ENCODE data around the gene USP36.
A peak's percentile ranks its signal among the peaks of the same experiment; 100 is the strongest.
"Not testable (repeated sequence)": the region's sequence is repeated elsewhere in the genome, so short reads cannot be mapped to it uniquely, and the experiment has no call there.

The USP36 gene

GRCh38 chr17:78878261-78878660, 37.6 kb upstream of the USP36 start:
- no peak for DNase-seq (ENCODE audit: low read depth)
- no peak overlapping the region for H3K4me3 ChIP-seq (ENCODE audit: low read length)
- TF ChIP-seq CTCF (IDR thresholded peaks at IDR 0.05; ENCODE audit: insufficient read depth, low read depth, low read length, missing control alignments) = no peak

DNA sequence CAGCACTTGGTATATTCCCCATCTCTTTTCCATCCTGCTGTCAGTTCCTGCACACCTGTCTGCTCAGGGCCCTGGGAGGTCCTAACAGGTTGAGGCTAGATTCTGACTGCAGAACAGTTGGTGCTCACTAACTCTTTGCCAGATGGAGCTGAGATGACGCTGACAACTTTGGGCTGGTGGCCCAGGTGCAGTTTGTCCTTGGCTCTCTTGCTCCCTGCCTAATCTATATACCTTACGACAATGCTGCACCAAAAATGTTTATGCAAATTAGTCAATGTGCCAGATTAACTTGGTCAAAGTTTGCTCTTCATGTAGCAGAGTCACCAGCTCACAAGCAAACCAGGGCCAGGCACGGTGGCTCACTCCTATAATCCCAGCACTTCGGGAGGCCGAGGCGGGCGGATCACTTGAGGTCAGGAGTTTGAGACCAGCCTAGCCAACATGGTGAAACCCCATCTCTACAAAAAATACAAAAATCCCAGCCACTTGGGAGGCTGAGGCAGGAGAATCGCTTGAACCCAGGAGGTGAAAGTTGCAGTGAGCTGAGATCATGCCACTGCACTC, 36.4 kb upstream of the USP36 start:
- H3K4me3 ChIP-seq (ENCODE audit: low read length); DNase-seq (ENCODE audit: low read depth): not testable (repeated sequence)

DNA sequence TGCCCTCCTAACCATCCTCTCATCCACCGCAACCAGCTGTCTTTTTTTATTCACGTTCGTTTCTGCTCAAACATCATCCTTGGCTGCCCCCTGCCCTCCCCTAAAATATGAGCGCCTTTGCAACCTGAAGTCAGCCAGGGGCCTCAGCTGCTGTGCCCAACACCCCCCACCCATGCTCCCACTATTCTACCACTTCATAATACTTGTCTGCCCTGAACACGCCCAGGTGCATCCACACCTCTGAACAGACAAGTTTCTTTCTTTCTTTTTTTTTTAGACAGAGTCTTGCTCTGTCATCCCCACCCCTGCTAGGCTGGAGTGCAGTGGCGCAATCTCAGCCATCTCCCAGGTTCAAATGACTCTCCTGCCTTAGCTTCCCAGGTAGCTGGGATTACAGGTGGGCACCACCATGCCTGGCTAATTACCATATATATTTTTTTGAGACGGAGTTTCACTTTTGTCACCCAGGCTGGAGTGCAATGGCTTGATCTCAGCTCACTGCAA, 35.5 kb upstream of the USP36 start:
- TF ChIP-seq CTCF (IDR thresholded peaks at IDR 0.05; ENCODE audit: insufficient read depth, low read depth, low read length, missing control alignments) = no peak
- peak; percentile 56 for DNase-seq (ENCODE audit: low read depth)
- H3K4me3 ChIP-seq (ENCODE audit: low read length) = no peak overlapping the region

DNA sequence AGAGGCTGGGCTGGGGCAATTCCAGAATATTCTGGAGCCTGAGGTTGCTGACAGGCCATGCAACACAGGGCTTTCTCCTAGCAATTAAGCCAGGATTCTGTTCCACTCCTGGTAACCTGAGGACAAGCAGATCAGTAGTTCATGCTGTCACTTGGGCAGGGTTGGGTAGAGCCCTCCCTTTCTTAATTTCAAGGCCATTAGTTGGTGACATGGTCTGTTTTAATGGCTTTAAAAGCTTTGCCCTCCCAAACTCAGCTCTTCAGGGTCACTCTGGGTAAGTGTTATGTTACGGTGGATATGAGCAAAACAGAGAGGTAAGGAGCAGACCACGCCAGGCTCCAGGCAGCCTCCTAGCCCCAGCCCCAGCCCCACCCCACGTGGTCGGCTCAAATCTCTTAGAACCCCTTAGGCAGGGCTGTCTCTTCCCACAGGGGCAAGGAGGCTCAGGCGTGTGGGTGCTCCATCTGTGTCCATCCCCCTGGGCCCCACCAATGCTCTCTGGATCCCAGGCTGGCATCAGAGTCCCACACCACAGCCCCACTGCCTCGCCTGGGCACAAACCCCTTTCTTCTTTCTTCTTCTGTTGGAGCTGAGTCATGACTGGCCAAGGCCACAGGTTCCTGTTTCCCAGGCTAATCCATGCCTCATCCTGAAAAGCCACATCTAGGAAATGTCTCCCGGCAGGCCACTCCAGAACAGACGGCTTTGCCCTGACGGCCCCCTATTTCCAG, 34.9 kb upstream of the USP36 start:
- TF ChIP-seq CTCF (IDR thresholded peaks at IDR 0.05; ENCODE audit: insufficient read depth, low read depth, low read length, missing control alignments) = no peak
- DNase-seq (ENCODE audit: low read depth) = peak; percentile 45
- H3K4me3 ChIP-seq (ENCODE audit: low read length) = no peak overlapping the region

DNA sequence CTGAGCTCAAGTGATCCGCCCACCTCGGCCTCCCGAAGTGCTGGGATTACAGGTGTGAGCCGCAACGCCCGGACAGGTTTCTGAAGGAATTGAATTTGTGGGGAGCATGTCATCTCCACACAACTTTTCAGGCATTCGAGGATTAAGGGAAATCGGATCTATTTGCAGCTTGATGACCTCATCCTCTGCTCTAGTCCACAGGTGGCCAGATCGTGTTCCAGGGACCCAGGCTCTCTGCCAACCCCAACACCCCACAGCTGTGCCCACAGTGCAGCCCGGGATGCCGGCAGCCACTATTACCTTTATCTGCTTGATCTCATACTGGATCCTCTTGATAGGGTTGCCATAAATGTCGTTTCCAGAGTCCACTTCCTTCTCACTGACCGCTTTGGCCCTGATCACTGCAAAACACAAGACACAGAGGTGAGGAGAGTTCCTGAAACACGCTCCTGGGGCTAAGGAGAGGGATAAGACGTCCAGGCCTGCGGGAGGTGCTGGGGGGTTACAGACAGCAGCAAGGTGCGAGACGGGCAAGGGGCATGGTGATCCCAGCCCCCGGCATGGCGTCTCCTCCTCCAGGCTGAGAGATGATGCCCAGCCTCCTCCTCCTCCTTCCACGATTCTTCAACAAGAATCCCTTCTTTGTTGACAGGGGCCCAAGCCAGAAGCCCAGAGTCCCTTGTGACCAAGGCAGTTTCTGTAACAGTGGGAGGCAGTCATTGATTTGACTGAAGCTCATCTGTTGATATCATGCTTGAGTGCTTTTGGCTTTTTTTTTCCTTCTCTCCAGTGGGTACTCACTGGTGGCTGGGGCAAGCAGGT, 33.1 kb upstream of the USP36 start:
- no peak overlapping the region for H3K4me3 ChIP-seq (ENCODE audit: low read length)
- no peak for TF ChIP-seq CTCF (IDR thresholded peaks at IDR 0.05; ENCODE audit: insufficient read depth, low read depth, low read length, missing control alignments)

GRCh38 chr17:78872486-78872885, 31.9 kb upstream of the USP36 start:
- no peak for TF ChIP-seq CTCF (IDR thresholded peaks at IDR 0.05; ENCODE audit: insufficient read depth, low read depth, low read length, missing control alignments)
- H3K4me3 ChIP-seq (ENCODE audit: low read length) = no peak overlapping the region
- no peak for DNase-seq (ENCODE audit: low read depth)

More for the DNA sequence above, 33.1 kb upstream of the USP36 start:
- DNase-seq (ENCODE audit: low read depth) = peak; percentile 24

DNA sequence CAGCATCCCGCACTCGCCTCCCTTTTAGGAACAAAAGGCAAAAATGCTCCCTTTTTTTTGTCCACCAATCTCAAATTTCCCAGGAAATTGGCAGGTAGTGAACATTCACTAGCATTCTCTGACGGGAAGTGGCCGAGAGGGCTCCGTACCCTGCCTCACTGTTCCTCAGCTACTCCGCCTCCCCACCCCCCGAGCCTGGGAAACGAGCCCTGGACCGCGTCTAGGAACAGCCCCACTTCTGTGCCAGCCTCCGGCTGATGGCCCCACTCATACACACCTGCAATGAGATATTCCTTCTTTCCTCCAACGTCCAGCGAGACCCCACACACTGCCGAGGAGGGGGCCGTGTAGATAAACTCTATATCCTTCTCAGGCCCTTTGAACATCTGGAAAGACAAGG, 30.0 kb upstream of the USP36 start:
- TF ChIP-seq CTCF (IDR thresholded peaks at IDR 0.05; ENCODE audit: insufficient read depth, low read depth, low read length, missing control alignments) = no peak
- no peak for DNase-seq (ENCODE audit: low read depth)
- no peak overlapping the region for H3K4me3 ChIP-seq (ENCODE audit: low read length)
